ENCODE data around the gene TXNRD1.

DNA sequence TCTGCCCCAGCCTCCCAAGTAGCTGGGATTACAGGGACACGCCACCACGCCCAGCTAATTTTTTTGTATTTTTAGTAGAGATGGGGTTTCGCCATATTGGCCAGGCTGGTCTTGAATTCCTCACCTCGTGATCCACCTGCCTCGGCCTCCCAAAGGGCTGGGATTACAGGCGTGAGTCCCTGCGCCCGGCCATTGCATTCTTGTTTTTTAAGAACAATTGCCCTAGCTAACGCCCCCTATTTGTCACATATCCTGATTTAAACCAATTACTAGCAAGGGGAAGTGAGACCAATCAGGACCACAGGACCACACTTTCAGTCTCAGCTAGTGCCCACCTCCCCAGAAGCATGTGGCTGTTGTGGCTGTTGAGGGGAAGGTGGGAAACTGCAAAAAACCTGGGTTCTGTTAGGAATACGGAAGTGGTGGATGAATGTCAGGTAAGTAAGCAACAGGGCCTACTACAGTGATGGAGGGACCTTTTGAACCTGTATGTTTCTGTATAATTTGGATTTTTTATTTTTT, 39.8 kb upstream of the TXNRD1 start:
- TF ChIP-seq, protein P1, sequence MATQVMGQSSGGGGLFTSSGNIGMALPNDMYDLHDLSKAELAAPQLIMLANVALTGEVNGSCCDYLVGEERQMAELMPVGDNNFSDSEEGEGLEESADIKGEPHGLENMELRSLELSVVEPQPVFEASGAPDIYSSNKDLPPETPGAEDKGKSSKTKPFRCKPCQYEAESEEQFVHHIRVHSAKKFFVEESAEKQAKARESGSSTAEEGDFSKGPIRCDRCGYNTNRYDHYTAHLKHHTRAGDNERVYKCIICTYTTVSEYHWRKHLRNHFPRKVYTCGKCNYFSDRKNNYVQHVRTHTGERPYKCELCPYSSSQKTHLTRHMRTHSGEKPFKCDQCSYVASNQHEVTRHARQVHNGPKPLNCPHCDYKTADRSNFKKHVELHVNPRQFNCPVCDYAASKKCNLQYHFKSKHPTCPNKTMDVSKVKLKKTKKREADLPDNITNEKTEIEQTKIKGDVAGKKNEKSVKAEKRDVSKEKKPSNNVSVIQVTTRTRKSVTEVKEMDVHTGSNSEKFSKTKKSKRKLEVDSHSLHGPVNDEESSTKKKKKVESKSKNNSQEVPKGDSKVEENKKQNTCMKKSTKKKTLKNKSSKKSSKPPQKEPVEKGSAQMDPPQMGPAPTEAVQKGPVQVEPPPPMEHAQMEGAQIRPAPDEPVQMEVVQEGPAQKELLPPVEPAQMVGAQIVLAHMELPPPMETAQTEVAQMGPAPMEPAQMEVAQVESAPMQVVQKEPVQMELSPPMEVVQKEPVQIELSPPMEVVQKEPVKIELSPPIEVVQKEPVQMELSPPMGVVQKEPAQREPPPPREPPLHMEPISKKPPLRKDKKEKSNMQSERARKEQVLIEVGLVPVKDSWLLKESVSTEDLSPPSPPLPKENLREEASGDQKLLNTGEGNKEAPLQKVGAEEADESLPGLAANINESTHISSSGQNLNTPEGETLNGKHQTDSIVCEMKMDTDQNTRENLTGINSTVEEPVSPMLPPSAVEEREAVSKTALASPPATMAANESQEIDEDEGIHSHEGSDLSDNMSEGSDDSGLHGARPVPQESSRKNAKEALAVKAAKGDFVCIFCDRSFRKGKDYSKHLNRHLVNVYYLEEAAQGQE (IDR thresholded peaks at IDR 0.05; ENCODE audit: insufficient read depth in 1 of 2, low read depth in 2 of 2, low read length in 2 of 2), result no peak
- no peak for TF ChIP-seq POLR2AphosphoS5 (IDR thresholded peaks at IDR 0.05; ENCODE audit: low read depth, low read length)
- TF ChIP-seq SIN3A (IDR thresholded peaks at IDR 0.05; ENCODE audit: borderline replicate concordance, insufficient read depth, low read length), result no peak
- TF ChIP-seq TAF1 (IDR thresholded peaks at IDR 0.05; ENCODE audit: borderline replicate concordance, insufficient read depth, low read length), result no peak

All from PFSK-1 (cell line).